Sigmoid colon (tissue), 4 donors: ENCODE data around the gene COL5A1.

Experiments used
- CTCF ChIP-seq, 4 experiments: fragments of 450-650 bp in 3 of 4; fragments of 200-600 bp in 1 of 4; IDR thresholded peaks; one replicate each; pipeline ENCODE4 v1.5.1; 2016 to 2019; ENCODE audit warnings: antibody characterized with exemption in 4 of 4, mild to moderate bottlenecking in 3 of 4, moderate library complexity in 2 of 4
- EP300 ChIP-seq, 4 donors: sonication (generic); formaldehyde crosslinking; IDR thresholded peaks; one replicate each; pipeline ENCODE4 v1.6.1; 2017; ENCODE audit warnings: antibody characterized with exemption in 4 of 4
- POLR2AphosphoS5 ChIP-seq, 4 donors: sonication (generic); formaldehyde crosslinking; IDR thresholded peaks; one replicate each; pipeline ENCODE4 v1.6.1; 2017; ENCODE audit warnings: antibody characterized with exemption in 4 of 4

DNA sequence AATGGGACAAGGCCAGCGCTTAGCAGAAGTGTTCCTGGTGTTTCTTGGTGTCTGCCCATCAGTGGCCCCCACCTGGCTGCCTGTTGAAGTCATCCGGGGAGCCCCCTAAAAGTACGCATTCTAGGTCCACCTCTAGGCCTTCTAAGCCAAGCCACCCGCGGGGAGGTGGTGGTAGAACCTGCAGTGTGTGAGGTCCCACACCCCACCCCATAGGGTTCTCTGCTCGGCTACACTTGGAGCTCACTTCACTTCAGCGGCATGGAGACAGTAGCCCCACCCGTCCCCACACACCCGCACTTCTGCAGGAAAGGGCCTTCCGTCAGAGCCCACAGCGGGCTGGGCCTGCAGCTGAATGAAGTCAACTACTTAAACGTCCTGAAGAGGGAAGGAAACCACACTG is 209.4 kb downstream of the COL5A1 start:
- TF ChIP-seq CTCF (IDR thresholded peaks at IDR 0.05) = no peak
- TF ChIP-seq POLR2AphosphoS5 (IDR thresholded peaks at IDR 0.05) = no peak
- TF ChIP-seq EP300 (IDR thresholded peaks at IDR 0.05) = no peak
